H7 (cell line): ENCODE data around the gene WWOX. TPM values are rescaled to one million over a fixed set of nuclear protein-coding genes. Genes with fewer than 3 reads are reported as not detected.

Experiments
- DNase-seq: peaks from one replicate; pipeline ENCODE4 v3.0.0; 2012
- H3K27me3 ChIP-seq: 2 replicates; pipeline ENCODE4 v1.6.0; 2011; ENCODE audit warnings: mild to moderate bottlenecking, low read length; ENCODE audit not compliant: control insufficient read depth, insufficient read depth
- H3K36me3 ChIP-seq: replicated peaks from 2 replicates; pipeline ENCODE4 v1.5.1; 2011; ENCODE audit warnings: low read length; ENCODE audit not compliant: control insufficient read depth, insufficient read depth
- H3K4me3 ChIP-seq: 2 replicates; pipeline ENCODE4 v1.5.1; 2011; ENCODE audit warnings: low read depth, mild to moderate bottlenecking, control low read depth, low read length, moderate library complexity; ENCODE audit not compliant: insufficient read depth
- total RNA-seq: library from RNA; depleted of rRNA; stranded (reverse); fragments of >200 nt; shearing (Covaris generic); gene quantifications from 2 replicates; pipeline ENCODE4 v1.2.3, GENCODE V29; 2014

The WWOX gene
- total RNA-seq, 1 experiment from 2014 or later: 29.2 TPM

DNA sequence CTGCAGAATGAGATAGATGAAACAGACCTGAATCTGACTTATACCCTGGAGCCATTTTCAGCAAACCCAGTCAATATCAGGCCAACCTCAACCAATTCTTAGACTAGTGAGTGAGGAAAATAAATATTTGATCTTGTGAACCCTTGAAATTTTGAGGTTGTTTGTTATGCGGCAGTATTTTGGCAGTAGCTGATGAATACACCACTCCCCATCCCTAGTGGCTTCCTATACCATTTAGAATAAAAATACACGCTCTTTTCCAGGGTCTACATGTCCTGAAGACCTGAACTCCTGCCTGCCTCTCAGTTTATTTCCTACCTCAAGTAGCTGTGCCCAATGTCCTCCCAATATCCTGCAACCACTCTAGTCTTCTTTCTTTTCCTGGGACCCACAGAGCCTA, 647.3 kb downstream of the WWOX start:
- Histone ChIP-seq H3K36me3 (no peaks in the 10 kb centered on the region), H3K4me3 (no peak overlapping the region), H3K27me3 (no peaks in the 10 kb centered on the region)
- no peak for DNase-seq

DNA sequence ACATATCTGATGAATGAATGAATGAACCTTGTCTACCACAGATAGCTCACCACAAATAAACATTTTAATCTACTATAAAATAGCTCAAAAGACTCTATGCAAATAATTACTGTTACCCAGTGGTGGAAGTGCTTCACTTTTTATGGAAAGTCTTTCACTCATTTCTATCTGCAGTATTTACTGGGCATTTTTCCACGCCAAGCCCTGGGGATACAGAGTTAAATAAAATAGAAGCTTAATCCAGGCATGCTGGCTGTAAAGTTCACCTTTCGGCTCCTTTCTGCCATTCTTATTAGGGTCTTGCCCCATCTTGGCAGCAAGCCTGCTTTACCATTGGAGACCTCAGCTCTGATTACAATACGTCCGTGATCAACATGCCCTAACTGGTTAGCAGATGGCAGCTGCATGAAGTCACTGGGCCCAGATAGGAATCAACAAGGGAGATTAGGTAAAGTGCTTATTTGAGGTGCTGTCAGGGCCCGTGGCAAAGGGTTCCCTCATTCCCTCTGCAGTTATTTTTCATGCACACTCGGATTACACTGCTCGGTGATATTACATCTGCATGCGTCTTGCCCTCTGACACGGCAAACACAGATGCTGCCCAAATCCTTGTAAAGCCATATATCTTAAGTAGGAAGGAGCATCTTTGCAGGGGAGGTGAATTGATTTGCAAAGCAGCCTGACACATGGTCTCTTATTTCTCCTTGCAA, 648.9 kb downstream of the WWOX start:
- no peak overlapping the region for H3K4me3 ChIP-seq
- H3K36me3 ChIP-seq: no peaks in the 10 kb centered on the region
- H3K27me3 ChIP-seq: no peaks in the 10 kb centered on the region
- no peak for DNase-seq

DNA sequence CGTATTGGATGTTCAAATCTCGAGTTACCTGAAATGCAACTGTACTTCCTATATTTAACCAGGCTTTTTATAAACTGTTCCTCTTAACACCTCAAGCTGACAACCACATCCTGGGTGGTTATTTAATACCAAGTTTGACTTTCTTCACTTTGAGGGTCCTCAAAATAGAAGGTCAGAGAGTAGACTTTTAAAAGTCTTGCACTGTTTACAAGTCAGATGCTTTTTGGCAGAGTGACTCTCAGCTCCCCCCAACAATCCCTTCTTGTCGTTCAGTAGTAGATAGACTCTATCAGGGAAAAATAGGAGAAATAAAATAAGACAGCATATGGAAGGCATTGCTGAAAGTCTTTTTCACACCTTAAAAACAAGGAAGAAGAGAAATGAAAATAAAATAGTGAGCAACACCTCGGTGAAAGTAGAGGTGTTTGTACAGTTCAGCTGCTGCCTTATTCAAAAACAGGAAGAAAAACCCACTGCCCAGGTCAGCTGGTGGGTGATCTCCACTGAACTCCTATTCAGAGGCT, 650.4 kb downstream of the WWOX start:
- no peaks in the 10 kb centered on the region for H3K36me3 ChIP-seq
- no peaks in the 10 kb centered on the region for H3K27me3 ChIP-seq
- no peak for DNase-seq
- H3K4me3 ChIP-seq: no peak overlapping the region

DNA sequence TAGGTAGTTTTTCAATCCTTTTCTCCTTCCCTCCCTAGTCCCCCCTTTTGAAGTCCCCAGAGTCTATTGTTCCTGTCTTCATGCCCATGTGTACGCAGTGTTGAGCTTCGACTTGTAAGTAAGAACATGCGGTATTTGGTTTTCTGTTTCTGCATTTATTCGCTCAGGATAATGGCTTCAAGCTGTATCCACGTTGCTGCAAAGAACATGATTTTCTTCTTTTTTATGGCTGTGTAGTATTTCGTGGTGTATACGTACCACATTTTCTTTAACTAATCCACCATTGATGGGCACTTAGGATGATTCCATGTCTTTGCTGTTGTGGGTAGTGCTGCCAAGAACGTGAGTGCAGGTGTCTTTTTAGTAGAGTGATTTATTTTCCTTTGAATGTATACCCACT, 651.2 kb downstream of the WWOX start:
- no peak for DNase-seq
- H3K4me3 ChIP-seq: no peak overlapping the region
- H3K27me3 ChIP-seq: no peaks in the 10 kb centered on the region
- no peaks in the 10 kb centered on the region for H3K36me3 ChIP-seq

DNA sequence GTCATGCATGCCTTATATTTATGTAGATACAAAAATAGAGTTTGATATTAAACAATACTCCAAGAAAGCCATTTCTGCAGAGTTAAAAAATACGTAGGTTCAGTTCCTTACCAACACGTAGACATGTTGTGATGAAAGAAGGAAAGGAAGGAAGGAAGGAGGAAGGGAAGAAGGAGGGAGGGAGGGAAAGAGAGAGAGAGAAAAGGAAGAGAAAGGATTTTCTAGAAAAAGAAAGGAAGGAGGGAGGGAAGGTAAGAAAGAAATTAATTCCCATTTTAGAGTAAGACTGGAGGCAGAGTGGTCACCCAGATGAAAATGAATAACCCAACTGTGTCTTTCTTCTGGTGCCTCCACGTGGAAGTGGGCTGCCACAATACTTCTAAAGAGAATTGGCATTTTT, 652.1 kb downstream of the WWOX start:
- no peaks in the 10 kb centered on the region for H3K27me3 ChIP-seq
- DNase-seq: no peak
- no peaks in the 10 kb centered on the region for H3K36me3 ChIP-seq
- H3K4me3 ChIP-seq: no peak overlapping the region

DNA sequence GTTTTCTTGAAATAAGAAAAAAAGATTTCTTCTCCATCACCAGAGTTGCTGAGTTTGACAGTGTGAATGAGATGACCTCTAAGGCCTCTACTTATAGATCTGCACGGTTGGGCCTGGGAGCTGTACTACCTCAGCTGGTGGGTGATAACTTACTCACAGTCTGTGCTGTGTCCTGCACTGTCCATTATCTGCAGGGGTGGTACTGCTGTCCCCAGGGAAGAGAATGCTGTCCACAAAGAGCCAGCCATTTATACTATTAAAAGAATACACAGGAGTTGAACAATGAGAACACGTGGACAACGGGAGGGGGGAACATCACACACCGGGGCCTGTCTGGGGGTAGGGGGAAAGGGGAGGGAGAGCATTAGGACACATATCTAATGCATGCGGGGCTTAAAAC, 655.3 kb downstream of the WWOX start:
- no peak for DNase-seq
- Histone ChIP-seq H3K4me3 (no peak overlapping the region), H3K27me3 (no peaks in the 10 kb centered on the region), H3K36me3 (no peaks in the 10 kb centered on the region)

DNA sequence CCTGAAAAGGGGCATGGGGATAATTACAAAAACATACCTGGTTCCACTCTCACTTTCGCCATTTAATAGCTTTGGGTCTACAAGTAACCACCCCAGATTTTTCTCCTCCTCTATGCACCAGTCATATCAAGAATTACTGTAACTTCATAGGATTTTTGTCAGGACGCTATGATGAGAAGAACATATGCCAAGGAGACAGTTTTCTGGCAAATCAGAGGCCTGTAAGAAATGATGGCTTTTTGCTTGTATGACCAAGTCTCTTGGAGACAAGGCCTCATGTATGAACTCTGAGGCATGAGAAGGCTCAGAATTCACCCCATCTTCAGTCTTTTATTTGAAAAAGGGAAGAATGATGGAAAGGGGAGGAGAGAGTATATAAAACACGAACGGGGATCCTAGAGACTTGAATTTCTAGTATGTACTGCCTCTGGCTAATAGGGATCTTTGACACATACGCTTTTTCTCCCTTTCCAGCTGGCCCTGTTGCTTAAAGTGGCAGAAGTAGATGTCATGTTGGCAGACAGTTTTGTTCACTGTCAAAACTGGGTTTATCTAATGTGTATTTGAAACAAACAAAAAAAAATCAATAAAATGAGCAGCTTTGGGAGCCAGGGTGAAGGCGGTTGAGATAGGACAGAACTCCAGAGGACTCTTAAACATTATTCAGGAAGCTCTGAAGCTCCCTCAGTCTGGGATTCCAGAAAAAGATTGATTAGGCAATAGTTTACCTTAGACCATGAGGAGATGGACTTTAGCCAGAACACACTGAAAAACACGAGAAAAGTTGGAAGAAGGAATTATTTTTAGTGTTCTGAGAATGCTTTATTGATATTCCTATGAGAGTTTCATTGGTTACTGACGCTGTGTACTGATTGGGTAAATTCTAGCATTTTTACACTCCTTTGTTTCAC, 656.6 kb downstream of the WWOX start:
- DNase-seq: no peak
- Histone ChIP-seq H3K36me3 (no peaks in the 10 kb centered on the region), H3K4me3 (no peak overlapping the region), H3K27me3 (no peaks in the 10 kb centered on the region)

DNA sequence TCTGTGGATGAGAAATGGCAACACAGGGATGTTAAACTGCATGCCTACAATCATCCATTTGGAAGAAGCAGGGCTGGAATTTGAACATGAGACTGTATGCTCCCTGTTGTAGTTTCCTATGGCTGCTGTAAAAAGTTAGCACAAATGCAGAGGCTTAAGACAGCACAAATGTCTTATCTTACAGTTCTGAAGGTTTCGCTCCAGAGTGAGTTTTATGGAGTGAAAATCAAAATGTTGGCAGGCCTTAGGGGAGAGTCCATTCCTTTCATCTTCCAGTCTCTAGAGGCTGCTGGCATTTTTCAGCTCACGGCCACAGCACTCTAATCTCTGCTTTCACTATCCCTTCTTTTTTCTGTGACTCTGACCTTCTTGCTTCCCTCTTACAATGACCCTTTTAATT, 660.1 kb downstream of the WWOX start:
- no peaks in the 10 kb centered on the region for H3K36me3 ChIP-seq
- no peak overlapping the region for H3K4me3 ChIP-seq
- DNase-seq: no peak
- H3K27me3 ChIP-seq: no peaks in the 10 kb centered on the region

DNA sequence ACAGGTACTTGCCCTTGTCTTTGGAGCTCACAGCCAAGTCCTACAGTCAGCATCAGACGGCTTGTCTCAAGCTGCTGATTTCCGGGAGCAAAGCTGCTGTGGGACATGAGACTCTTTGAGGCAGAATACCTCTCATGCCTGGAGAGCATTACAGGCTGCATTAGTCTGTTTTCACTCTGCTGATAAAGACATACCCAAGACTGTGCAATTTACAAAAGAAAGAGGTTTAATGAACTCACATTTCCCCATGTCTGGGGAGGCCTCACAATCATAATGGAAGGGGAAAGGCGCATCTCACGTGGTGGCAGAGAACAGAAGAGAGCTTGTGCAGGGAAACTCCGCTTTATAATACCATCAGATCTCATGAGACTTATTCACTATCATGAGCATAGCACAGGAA, 661.2 kb downstream of the WWOX start:
- Histone ChIP-seq H3K4me3 (no peak overlapping the region), H3K36me3 (no peaks in the 10 kb centered on the region), H3K27me3 (no peaks in the 10 kb centered on the region)
- no peak for DNase-seq

DNA sequence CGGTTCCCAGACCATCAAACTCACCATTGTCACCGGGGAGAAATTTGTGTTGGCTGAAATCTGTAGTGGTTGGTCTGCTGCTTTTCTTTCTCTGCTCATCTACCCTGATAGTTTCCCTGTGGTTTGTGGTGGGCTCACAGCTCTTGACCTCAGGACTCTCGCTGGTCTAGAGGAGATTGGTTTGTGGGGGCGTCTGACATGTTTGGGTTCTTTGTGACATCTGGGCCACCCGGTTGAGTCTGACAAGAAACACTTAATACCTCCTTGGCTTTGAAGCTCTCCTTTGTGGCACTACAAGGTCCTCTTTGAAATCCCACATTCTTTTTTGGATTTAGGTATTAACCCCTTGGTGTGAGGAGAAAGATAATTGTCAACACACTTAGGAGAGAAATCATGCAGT, 662.0 kb downstream of the WWOX start:
- no peak overlapping the region for H3K4me3 ChIP-seq
- no peak for DNase-seq
- no peaks in the 10 kb centered on the region for H3K36me3 ChIP-seq
- no peaks in the 10 kb centered on the region for H3K27me3 ChIP-seq

DNA sequence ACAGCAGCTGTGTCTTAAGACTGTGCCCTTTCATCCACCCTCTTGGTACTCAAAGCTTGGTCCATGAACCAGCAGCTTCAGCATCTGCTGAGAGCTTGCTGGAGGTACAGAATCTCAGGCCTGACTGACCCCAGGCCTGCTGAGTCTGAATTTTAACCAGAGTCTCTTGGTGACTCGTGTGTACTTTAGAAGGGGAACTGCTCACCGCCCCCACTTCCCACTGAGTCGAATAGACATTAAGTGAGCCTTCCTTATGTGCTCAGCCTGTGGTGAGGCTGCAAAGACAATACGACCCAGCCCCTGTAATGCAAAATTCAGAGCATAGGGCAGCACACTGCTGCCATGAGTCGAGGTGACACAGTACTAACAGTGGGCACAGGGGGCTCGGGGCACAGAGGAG, 662.8 kb downstream of the WWOX start:
- H3K27me3 ChIP-seq: no peaks in the 10 kb centered on the region
- no peak for DNase-seq
- H3K36me3 ChIP-seq: no peaks in the 10 kb centered on the region
- no peak overlapping the region for H3K4me3 ChIP-seq

DNA sequence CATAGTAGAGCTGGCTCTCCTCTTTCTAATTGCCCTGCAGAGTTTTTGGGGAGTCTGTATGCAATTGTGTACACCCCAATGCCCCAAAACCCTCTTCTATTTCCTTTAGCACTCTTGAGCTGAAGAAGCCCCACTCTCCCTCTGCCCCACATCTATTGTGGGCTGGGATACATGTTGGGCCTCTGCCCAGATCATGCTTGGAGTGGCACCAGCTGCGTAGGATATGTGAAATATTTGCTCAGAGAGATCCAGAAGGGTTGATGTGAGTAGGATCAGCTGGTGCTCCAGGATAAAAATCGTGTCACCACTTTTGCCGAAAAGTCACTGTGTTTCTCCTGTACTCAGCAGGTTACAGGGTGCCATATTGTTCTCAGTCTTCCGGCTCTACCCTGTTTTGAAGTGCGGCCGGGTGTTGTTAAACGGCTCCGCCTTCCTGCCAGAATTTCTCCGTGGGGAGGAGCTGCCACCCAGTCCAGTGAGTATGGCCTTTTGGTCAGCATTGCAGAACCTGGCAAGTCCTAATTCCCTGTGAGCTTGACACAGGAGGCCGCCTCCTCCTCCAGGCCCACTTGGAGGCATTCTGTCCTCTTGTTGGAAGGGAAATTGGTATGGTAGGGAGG, 664.5 kb downstream of the WWOX start:
- no peak for DNase-seq
- H3K36me3 ChIP-seq: no peaks in the 10 kb centered on the region
- no peak overlapping the region for H3K4me3 ChIP-seq
- H3K27me3 ChIP-seq: no peaks in the 10 kb centered on the region

DNA sequence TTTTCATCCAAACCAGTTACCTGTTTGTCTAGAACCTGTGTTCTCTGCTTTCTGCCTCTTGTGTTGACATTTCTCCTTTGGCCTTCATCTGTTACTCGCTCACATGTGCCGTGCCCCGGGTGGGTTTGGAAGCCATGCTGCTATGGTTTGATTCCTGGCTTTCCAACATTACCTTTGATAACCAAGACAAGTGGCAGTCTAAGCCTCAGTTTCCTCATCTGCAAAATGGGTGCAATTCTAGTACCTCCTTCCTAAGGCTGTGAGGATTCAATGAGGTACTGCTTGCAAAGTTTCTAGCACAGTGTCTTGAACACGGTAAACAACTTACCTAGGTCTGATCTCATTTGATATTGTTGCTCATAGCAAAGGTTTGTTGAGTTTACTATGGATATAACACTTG, 665.0 kb downstream of the WWOX start:
- H3K27me3 ChIP-seq: no peaks in the 10 kb centered on the region
- H3K36me3 ChIP-seq: no peaks in the 10 kb centered on the region
- no peak for DNase-seq

DNA sequence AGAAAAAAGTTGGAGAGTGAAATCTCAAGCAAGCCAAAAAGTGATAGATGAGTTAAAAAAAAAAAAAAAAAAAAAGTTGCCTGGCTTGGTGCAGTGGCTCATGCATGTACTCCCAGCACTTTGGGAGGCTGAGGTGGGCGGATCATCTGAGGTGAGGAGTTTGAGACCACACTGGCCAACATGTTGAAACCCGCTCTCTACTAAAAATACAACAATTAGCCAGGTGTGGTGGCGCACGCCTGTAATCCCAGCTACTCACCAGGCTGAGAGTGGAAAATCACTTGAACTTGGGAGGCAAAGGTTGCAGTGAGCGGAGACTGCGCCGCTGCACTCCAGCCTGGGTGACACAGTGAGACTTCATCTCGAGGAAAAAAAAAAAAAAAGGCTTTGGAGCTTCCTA, 668.8 kb downstream of the WWOX start:
- DNase-seq: no peak
- H3K27me3 ChIP-seq: no peaks in the 10 kb centered on the region
- H3K36me3 ChIP-seq: no peaks in the 10 kb centered on the region
- no peak overlapping the region for H3K4me3 ChIP-seq

More for the DNA sequence above, 665.0 kb downstream of the WWOX start:
- H3K4me3 ChIP-seq: no peak overlapping the region

DNA sequence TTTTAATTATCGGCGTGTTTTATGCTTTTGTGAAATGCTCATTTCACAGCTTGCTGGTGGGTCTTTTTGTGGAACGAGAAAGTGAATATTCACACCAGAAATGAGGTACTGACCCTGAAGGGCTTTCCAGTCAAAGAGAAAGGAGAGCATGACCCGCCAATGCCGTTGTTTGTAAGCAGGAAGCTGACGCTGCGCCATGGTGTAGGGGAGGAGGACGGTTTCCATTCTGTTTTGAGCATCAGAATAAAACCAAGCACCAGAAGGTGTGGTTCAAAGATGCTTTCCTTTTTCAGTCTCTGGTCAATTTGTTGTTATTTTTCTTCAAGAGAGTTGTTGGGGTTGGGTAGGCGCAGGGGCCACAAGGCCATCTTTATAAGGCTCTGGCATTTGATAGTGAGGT, 669.3 kb downstream of the WWOX start:
- Histone ChIP-seq H3K27me3 (no peaks in the 10 kb centered on the region), H3K4me3 (no peak overlapping the region), H3K36me3 (no peaks in the 10 kb centered on the region)
- DNase-seq: no peak
